Neural cell (in vitro differentiated cells): Measurements from ENCODE around the gene SH3GL3. TPM values are rescaled to one million over a fixed set of nuclear protein-coding genes. Genes with fewer than 3 reads are reported as not detected.

Experiments
- H2AFZ ChIP-seq: fragments of 200-600, 300-800 bp; sonication (generic), shearing (Covaris generic); 2 replicates; pipeline ENCODE4 v1.6.0; 2014; ENCODE audit warnings: low read depth, mild to moderate bottlenecking, antibody characterized with exemption, low read length, moderate library complexity
- H3F3A ChIP-seq: fragments of 200-600 bp; shearing (Covaris generic); 2 replicates; pipeline ENCODE4 v1.6.1; 2016; ENCODE audit warnings: mild to moderate bottlenecking, moderate library complexity, mixed read lengths, antibody characterized with exemption, low read length; ENCODE audit not compliant: insufficient read depth, poor library complexity, severe bottlenecking
- H3K27ac ChIP-seq: fragments of 200-600, 300-800 bp; sonication (generic), shearing (Covaris generic); 2 replicates; pipeline ENCODE4 v1.5.1; 2014; ENCODE audit warnings: mild to moderate bottlenecking, low read length, moderate library complexity
- H3K27me3 ChIP-seq: fragments of 300-800, 200-600 bp; sonication (generic), shearing (Covaris generic); 2 replicates; pipeline ENCODE4 v1.6.0; 2014; ENCODE audit warnings: mild to moderate bottlenecking, low read depth, low read length, moderate library complexity; ENCODE audit not compliant: insufficient read depth
- H3K36me3 ChIP-seq: fragments of 300-800, 200-600 bp; sonication (generic), shearing (Covaris generic); 2 replicates; pipeline ENCODE4 v1.5.1; 2014; ENCODE audit warnings: mild to moderate bottlenecking, antibody characterized with exemption, low read length, moderate library complexity; ENCODE audit not compliant: insufficient read depth
- H3K4me2 ChIP-seq: fragments of 300-800, 200-600 bp; sonication (generic), shearing (Covaris generic); 2 replicates; pipeline ENCODE4 v1.6.0; 2014; ENCODE audit warnings: mild to moderate bottlenecking, low read length
- H3K4me3 ChIP-seq: fragments of 300-800, 200-600 bp; sonication (generic), shearing (Covaris generic); 2 replicates; pipeline ENCODE4 v1.5.1; 2014; ENCODE audit warnings: mild to moderate bottlenecking, low read length, moderate library complexity
- H3K79me2 ChIP-seq: fragments of 200-600 bp; shearing (Covaris generic); replicated peaks from 2 replicates; pipeline ENCODE4 v1.6.0; 2014; ENCODE audit warnings: mild to moderate bottlenecking, low read length, moderate library complexity; ENCODE audit not compliant: insufficient read depth
- H3K9ac ChIP-seq: fragments of 300-800, 200-600 bp; sonication (generic), shearing (Covaris generic); 2 replicates; pipeline ENCODE4 v1.6.1; 2016; ENCODE audit warnings: mild to moderate bottlenecking, low read length, mixed read lengths
- H3K9me2 ChIP-seq: fragments of 200-600 bp; shearing (Covaris generic); 2 replicates; pipeline ENCODE4 v1.6.1; 2016; ENCODE audit warnings: mild to moderate bottlenecking, low read length, mixed read lengths; ENCODE audit not compliant: insufficient read depth
- H3K9me3 ChIP-seq: fragments of 200-600, 300-800 bp; sonication (generic), shearing (Covaris generic); 2 replicates; pipeline ENCODE4 v1.6.1; 2016; ENCODE audit warnings: mild to moderate bottlenecking, mixed run types, low read length, moderate library complexity, mixed read lengths
- H4K20me1 ChIP-seq: fragments of 200-600 bp; shearing (Covaris generic); 2 replicates; pipeline ENCODE4 v1.6.1; 2016; ENCODE audit warnings: mild to moderate bottlenecking, mixed run types; ENCODE audit not compliant: insufficient read depth
- CTCF ChIP-seq: fragments of 450-650 bp; IDR thresholded peaks from 2 replicates; pipeline ENCODE4 v1.5.1; 2014; ENCODE audit warnings: antibody characterized with exemption, mild to moderate bottlenecking, moderate library complexity; ENCODE audit not compliant: poor library complexity, severe bottlenecking
- EP300 ChIP-seq: fragments of 450-650 bp; conservative IDR thresholded peaks from 2 replicates; pipeline ENCODE4 v1.6.1; 2014; ENCODE audit warnings: antibody characterized with exemption, mild to moderate bottlenecking, moderate library complexity; ENCODE audit not compliant: poor library complexity, severe bottlenecking
- EZH2 ChIP-seq: fragments of 200-600, 300-800 bp; shearing (Covaris generic), sonication (generic); IDR thresholded peaks from 2 replicates; pipeline ENCODE4 v1.6.1; 2014; ENCODE audit warnings: antibody characterized with exemption, low read length, borderline replicate concordance, mild to moderate bottlenecking; ENCODE audit not compliant: insufficient read depth, poor library complexity, severe bottlenecking
- MXI1 ChIP-seq: fragments of 450-650 bp; conservative IDR thresholded peaks from 2 replicates; pipeline ENCODE4 v1.6.1; 2014; ENCODE audit warnings: antibody characterized with exemption, mild to moderate bottlenecking; ENCODE audit not compliant: poor library complexity, severe bottlenecking
- POLR2AphosphoS5 ChIP-seq: IDR thresholded peaks from 2 replicates; pipeline ENCODE4 v1.6.1; 2012
- RAD21 ChIP-seq: fragments of 450-650 bp; conservative IDR thresholded peaks from 2 replicates; pipeline ENCODE4 v1.6.1; 2014; ENCODE audit warnings: antibody characterized with exemption, mild to moderate bottlenecking, moderate library complexity
- REST ChIP-seq: IDR thresholded peaks from 2 replicates; pipeline ENCODE4 v1.6.1; 2012; ENCODE audit warnings: borderline replicate concordance
- SMC3 ChIP-seq: fragments of 450-650 bp; conservative IDR thresholded peaks from 2 replicates; pipeline ENCODE4 v1.6.1; 2014; ENCODE audit warnings: antibody characterized with exemption, mild to moderate bottlenecking, moderate library complexity; ENCODE audit not compliant: poor library complexity
- TAF1 ChIP-seq: IDR thresholded peaks from 2 replicates; pipeline ENCODE4 v1.6.1; 2012; ENCODE audit warnings: low read depth
- polyA plus RNA-seq: library from polyadenylated mRNA; depleted of rRNA; stranded (reverse); fragments of >200 nt; gene quantifications from 2 replicates; pipeline ENCODE4 v1.2.3, GENCODE V29; 2014

SH3GL3 gene
- polyA plus RNA-seq, 1 donor from 2014 or later, result 104 TPM

- H3K4me3 ChIP-seq, result no peak overlapping the region
- H3K79me2 ChIP-seq, result no peaks in the 10 kb centered on the region
- no peaks in the 10 kb centered on the region for H3K9me2 ChIP-seq
- H4K20me1 ChIP-seq, result no peaks in the 10 kb centered on the region
- H2AFZ ChIP-seq, result no peak overlapping the region
- no peak overlapping the region for H3K4me2 ChIP-seq
- no peak overlapping the region for H3K27ac ChIP-seq
- H3K27me3 ChIP-seq, result no peaks in the 10 kb centered on the region
- no peak for TF ChIP-seq MXI1
- no peak for TF ChIP-seq TAF1
- no peak for TF ChIP-seq SMC3
- TF ChIP-seq POLR2AphosphoS5, result no peak
- no peak for TF ChIP-seq RAD21
- TF ChIP-seq EP300, result no peak
- TF ChIP-seq REST, result no peak
- no peak for TF ChIP-seq CTCF
- TF ChIP-seq EZH2, result no peak
- no peaks in the 10 kb centered on the region for H3K9me3 ChIP-seq
- no peaks in the 10 kb centered on the region for H3F3A ChIP-seq
- no peak overlapping the region for H3K9ac ChIP-seq
- no peaks in the 10 kb centered on the region for H3K36me3 ChIP-seq
Observed at GRCh38 chr15:83567318-83567717, 120.2 kb downstream of the SH3GL3 start.

- H3K36me3 ChIP-seq, result no peaks in the 10 kb centered on the region
- no peaks in the 10 kb centered on the region for H4K20me1 ChIP-seq
- no peaks in the 10 kb centered on the region for H3K27me3 ChIP-seq
- H3K9ac ChIP-seq, result no peak overlapping the region
- H3K27ac ChIP-seq, result no peak overlapping the region
- H3K4me3 ChIP-seq, result no peak overlapping the region
- H3F3A ChIP-seq, result no peaks in the 10 kb centered on the region
- no peak overlapping the region for H2AFZ ChIP-seq
- TF ChIP-seq SMC3 (no peak), MXI1 (no peak), EP300 (no peak)
- H3K4me2 ChIP-seq, result no peak overlapping the region
- no peaks in the 10 kb centered on the region for H3K9me2 ChIP-seq
- no peaks in the 10 kb centered on the region for H3K79me2 ChIP-seq
- H3K9me3 ChIP-seq, result no peaks in the 10 kb centered on the region
Observed at GRCh38 chr15:83569341-83569740, 122.2 kb downstream of the SH3GL3 start.

- Histone ChIP-seq H3K9ac (no peak overlapping the region), H3K4me2 (no peak overlapping the region), H3K4me3 (no peak overlapping the region), H3K79me2 (no peaks in the 10 kb centered on the region), H4K20me1 (no peaks in the 10 kb centered on the region), H3K9me2 (no peaks in the 10 kb centered on the region), H3K36me3 (no peaks in the 10 kb centered on the region), H3K27ac (no peak overlapping the region), H3K9me3 (no peaks in the 10 kb centered on the region), H2AFZ (no peak overlapping the region), H3F3A (no peaks in the 10 kb centered on the region), H3K27me3 (no peaks in the 10 kb centered on the region)
- TF ChIP-seq CTCF (no peak), RAD21 (no peak), EZH2 (no peak), SMC3 (no peak), REST (no peak), TAF1 (no peak), EP300 (no peak), MXI1 (no peak), POLR2AphosphoS5 (no peak)
Observed at GRCh38 chr15:83570756-83571155, 123.6 kb downstream of the SH3GL3 start.
